Measurements from ENCODE around the gene DUSP28. TPM values are rescaled to one million over a fixed set of nuclear protein-coding genes. Genes with fewer than 3 reads are reported as not detected.

The DUSP28 gene
- total RNA-seq, 1 experiment from 2014 or later = 2.5 TPM

DNA sequence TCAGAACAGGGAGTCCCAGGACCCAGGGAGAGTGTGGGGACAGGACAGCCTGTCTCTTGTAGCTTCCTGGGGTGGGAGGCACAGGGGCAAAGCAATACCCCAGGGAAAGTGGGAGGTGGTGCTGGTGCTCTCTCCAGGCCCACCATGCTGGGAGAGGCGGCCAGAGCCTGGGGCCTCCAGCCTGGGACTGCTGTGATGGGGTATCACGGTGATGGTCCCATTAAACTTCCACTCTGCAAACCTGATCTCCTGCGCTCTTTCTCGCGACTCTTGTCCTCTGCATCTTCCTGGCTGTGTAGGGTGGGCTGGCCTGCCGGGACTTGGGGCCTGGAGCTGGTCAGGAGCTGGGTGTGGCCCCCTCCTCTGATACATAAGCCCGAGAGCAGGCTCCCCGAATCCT is 18.3 kb downstream of the DUSP28 start:
- Histone ChIP-seq H3K4me3 (ENCODE audit: insufficient read depth, low read depth, low read length) (no peak overlapping the region), H3K36me3 (replicated peaks; ENCODE audit: control insufficient read depth, insufficient read depth, low read length) (no peaks in the 10 kb centered on the region), H3K27me3 (ENCODE audit: control insufficient read depth, insufficient read depth, low read length) (no peaks in the 10 kb centered on the region)
- DNase-seq = no peak

GRCh38 chr2:240579071-240579762 is 19.1 kb downstream of the DUSP28 start:
- DNase-seq = no peak
- no peaks in the 10 kb centered on the region for H3K27me3 ChIP-seq (ENCODE audit: control insufficient read depth, insufficient read depth, low read length)
- no peaks in the 10 kb centered on the region for H3K36me3 ChIP-seq (replicated peaks; ENCODE audit: control insufficient read depth, insufficient read depth, low read length)
- no peak overlapping the region for H3K4me3 ChIP-seq (ENCODE audit: insufficient read depth, low read depth, low read length)

GRCh38 chr2:240579771-240580614 is 19.8 kb downstream of the DUSP28 start:
- 0 out of 2 replicates have a peak, but pooled peaks cover 1% of the 10 kb centered on the region for H3K36me3 ChIP-seq (replicated peaks; ENCODE audit: control insufficient read depth, insufficient read depth, low read length)
- no peak overlapping the region for H3K4me3 ChIP-seq (ENCODE audit: insufficient read depth, low read depth, low read length)
- peak; percentile 84 for DNase-seq
- H3K27me3 ChIP-seq (ENCODE audit: control insufficient read depth, insufficient read depth, low read length) = no peaks in the 10 kb centered on the region

- Histone ChIP-seq H3K27me3 (ENCODE audit: control insufficient read depth, insufficient read depth, low read length) (no peaks in the 10 kb centered on the region), H3K36me3 (replicated peaks; ENCODE audit: control insufficient read depth, insufficient read depth, low read length) (0 out of 2 replicates have a peak, but pooled peaks cover 2% of the 10 kb centered on the region), H3K4me3 (ENCODE audit: insufficient read depth, low read depth, low read length) (no peak overlapping the region)
- DNase-seq = no peak
Observed at GRCh38 chr2:240581811-240582210, 21.7 kb downstream of the DUSP28 start.

DNA sequence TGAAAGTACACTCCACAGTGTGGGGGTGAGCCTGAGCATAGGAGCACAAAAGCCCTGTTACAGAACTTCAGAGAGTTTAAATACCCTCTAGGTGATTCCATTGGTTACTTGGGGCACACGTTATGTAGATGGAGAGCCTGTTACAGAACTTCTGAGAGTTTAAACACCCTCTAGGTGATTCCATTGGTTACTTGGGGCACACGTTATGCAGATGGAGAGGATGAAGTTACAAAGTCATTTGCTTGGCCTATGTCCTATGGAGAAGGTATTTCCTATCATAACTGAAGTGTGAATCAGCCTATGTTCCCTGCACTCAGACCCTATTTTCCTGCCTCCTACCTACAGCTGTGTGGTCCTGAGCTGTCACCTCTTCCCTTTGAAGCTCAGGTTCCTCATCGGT is 22.6 kb downstream of the DUSP28 start:
- H3K27me3 ChIP-seq (ENCODE audit: control insufficient read depth, insufficient read depth, low read length) = no peaks in the 10 kb centered on the region
- 0 out of 2 replicates have a peak, but pooled peaks cover 2% of the 10 kb centered on the region for H3K36me3 ChIP-seq (replicated peaks; ENCODE audit: control insufficient read depth, insufficient read depth, low read length)
- no peak overlapping the region for H3K4me3 ChIP-seq (ENCODE audit: insufficient read depth, low read depth, low read length)
- DNase-seq = no peak

DNA sequence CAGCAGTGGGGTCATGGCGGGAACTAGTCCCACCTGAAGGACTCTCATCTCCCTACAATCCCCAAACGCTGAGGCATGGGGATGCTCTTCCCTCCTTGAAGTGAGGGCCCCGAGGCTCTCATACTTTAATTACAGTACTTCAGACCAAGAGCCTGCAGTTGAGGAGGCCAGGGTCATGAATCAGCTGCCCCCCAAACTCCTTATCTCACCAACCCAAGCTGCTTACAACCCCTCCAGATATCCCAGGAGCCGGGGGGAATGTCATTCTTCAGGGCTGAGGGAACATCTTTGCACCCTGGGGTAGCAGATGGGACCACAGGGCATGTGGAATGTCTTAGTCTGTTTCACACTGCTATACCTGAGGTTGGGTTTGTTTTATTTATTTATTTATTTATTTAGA is 23.6 kb downstream of the DUSP28 start:
- H3K36me3 ChIP-seq (replicated peaks; ENCODE audit: control insufficient read depth, insufficient read depth, low read length) = 0 out of 2 replicates have a peak, but pooled peaks cover 2% of the 10 kb centered on the region
- DNase-seq = no peak
- no peaks in the 10 kb centered on the region for H3K27me3 ChIP-seq (ENCODE audit: control insufficient read depth, insufficient read depth, low read length)
- H3K4me3 ChIP-seq (ENCODE audit: insufficient read depth, low read depth, low read length) = no peak overlapping the region

- H3K36me3 ChIP-seq (replicated peaks; ENCODE audit: control insufficient read depth, insufficient read depth, low read length) = 0 out of 2 replicates have a peak, but pooled peaks cover 2% of the 10 kb centered on the region
- no peaks in the 10 kb centered on the region for H3K27me3 ChIP-seq (ENCODE audit: control insufficient read depth, insufficient read depth, low read length)
- DNase-seq = peak; percentile 68
- no peak overlapping the region for H3K4me3 ChIP-seq (ENCODE audit: insufficient read depth, low read depth, low read length)
Observed at GRCh38 chr2:240584486-240585031, 24.4 kb downstream of the DUSP28 start.

DNA sequence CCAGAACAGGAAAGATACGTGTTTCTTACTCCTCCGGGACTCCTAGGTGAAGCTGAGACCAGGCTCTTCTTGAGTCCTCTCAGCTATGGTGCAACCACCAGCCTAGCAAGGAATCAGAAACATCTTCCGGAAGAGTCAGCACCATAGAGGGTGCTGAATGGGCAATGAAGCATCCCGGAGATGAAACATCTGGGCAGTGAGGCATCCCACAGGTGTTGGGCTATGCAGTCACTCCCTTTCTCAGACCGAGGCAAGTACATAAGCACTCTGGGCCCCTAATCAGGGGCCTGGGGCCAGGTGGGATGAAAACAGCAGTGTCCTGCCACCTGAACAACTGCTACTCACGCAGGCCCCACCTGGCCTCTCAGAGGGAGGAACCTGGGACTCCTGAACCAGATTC is 24.9 kb downstream of the DUSP28 start:
- no peaks in the 10 kb centered on the region for H3K27me3 ChIP-seq (ENCODE audit: control insufficient read depth, insufficient read depth, low read length)
- H3K36me3 ChIP-seq (replicated peaks; ENCODE audit: control insufficient read depth, insufficient read depth, low read length) = 0 out of 2 replicates have a peak, but pooled peaks cover 2% of the 10 kb centered on the region
- peak; percentile 23 for DNase-seq

GRCh38 chr2:240585681-240586197 is 25.6 kb downstream of the DUSP28 start:
- H3K27me3 ChIP-seq (ENCODE audit: control insufficient read depth, insufficient read depth, low read length) = no peaks in the 10 kb centered on the region
- H3K4me3 ChIP-seq (ENCODE audit: insufficient read depth, low read depth, low read length) = peak overlapping the region; percentile 92
- no peak for DNase-seq
- 0 out of 2 replicates have a peak, but pooled peaks cover 2% of the 10 kb centered on the region for H3K36me3 ChIP-seq (replicated peaks; ENCODE audit: control insufficient read depth, insufficient read depth, low read length)

More for the DNA sequence above, 24.9 kb downstream of the DUSP28 start:
- H3K4me3 ChIP-seq (ENCODE audit: insufficient read depth, low read depth, low read length) = peak overlapping the region; percentile 92

- peak; percentile 99 for DNase-seq
- peak within 1 kb of the TSS; percentile 92 for H3K4me3 ChIP-seq (ENCODE audit: insufficient read depth, low read depth, low read length)
Observed at GRCh38 chr2:240586198-240586918, 26.2 kb downstream of the DUSP28 start, which contains the start of gene CAPN10. TSS of gene CAPN10 (plus strand) at chr2:240586734. CDS start at chr2:240586912, 178 bp downstream.

GRCh38 chr2:240586919-240587800 is 27.0 kb downstream of the DUSP28 start:
- H3K27me3 ChIP-seq (ENCODE audit: control insufficient read depth, insufficient read depth, low read length) = no peaks in the 10 kb centered on the region
- DNase-seq = peak; percentile 86
- peaks cover 5% of the 10 kb centered on the region for H3K36me3 ChIP-seq (replicated peaks; ENCODE audit: control insufficient read depth, insufficient read depth, low read length)
- peak overlapping the region; percentile 92 for H3K4me3 ChIP-seq (ENCODE audit: insufficient read depth, low read depth, low read length)

More at GRCh38 chr2:240586198-240586918, 26.2 kb downstream of the DUSP28 start, which contains the start of gene CAPN10:
- peaks cover 5% of the 10 kb centered on the region for H3K36me3 ChIP-seq (replicated peaks; ENCODE audit: control insufficient read depth, insufficient read depth, low read length)
- H3K27me3 ChIP-seq (ENCODE audit: control insufficient read depth, insufficient read depth, low read length) = no peaks in the 10 kb centered on the region

DNA sequence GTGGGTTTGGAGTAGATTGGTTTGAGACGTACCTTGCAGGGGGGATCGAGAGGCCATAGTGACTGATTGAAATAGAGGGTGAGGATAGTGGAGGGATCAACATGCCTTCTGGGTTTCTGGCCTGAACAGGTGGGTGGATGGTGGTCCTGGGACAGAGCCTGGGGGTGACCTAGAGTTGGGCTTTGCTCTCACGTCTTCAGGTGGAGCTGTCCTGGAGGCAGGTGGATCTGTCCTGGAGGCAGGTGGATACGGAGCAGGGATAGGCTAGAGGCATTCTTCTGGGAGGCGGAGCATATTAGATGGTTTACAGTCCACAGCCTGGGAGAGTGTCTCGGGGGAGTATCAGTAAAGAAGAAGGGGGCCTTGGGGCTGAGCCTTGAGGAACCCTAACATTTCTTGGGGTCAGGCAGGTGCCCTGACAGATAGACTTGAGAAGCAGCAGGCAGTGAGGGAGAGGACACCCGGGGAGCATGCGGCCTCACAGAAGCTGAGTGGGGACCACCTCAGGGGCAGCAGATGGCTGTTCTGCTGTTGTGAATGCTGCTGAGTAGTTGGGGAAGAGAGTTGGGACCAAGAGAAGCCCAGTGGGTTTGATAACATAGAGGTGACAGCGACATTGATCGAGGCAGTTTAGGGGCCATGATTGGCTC is 28.0 kb downstream of the DUSP28 start:
- DNase-seq = no peak
- no peaks in the 10 kb centered on the region for H3K27me3 ChIP-seq (ENCODE audit: control insufficient read depth, insufficient read depth, low read length)
- peaks cover 5% of the 10 kb centered on the region for H3K36me3 ChIP-seq (replicated peaks; ENCODE audit: control insufficient read depth, insufficient read depth, low read length)
- H3K4me3 ChIP-seq (ENCODE audit: insufficient read depth, low read depth, low read length) = no peak overlapping the region

- no peak for DNase-seq
- Histone ChIP-seq H3K27me3 (ENCODE audit: control insufficient read depth, insufficient read depth, low read length) (no peaks in the 10 kb centered on the region), H3K36me3 (replicated peaks; ENCODE audit: control insufficient read depth, insufficient read depth, low read length) (peaks cover 5% of the 10 kb centered on the region), H3K4me3 (ENCODE audit: insufficient read depth, low read depth, low read length) (no peak overlapping the region)
Observed at GRCh38 chr2:240588669-240589068, 28.5 kb downstream of the DUSP28 start.

Measured in H7 (cell line).